C1 segment of cervical spinal cord (tissue), 14 donors: ENCODE results near the gene HCFC1R1.
"Not testable (repeated sequence)": the region's sequence is repeated elsewhere in the genome, so short reads cannot be mapped to it uniquely, and the experiment has no call there.

Experiments used
- DNase-seq, 14 donors: peaks; one replicate each; lab custom pipeline; 2025; lab: John Stamatoyannopoulos, UW

Gene HCFC1R1

GRCh38 chr16:3023669-3024478, at the start of gene HCFC1R1, which contains the start of gene THOC6:
HCFC1R1 (minus strand) TSS chr16:3023942; CDS start chr16:3023941, 1 bp downstream.
THOC6 (plus strand) TSS chr16:3024035; CDS start chr16:3024327, 292 bp downstream.
- DNase-seq: peak; percentile 88 to 97 (median 94)

GRCh38 chr16:3073448-3073847, 49.7 kb upstream of the HCFC1R1 start:
- no peak for DNase-seq

- not testable (repeated sequence) for DNase-seq
Observed at GRCh38 chr16:3072576-3073263, 49.0 kb upstream of the HCFC1R1 start.

- DNase-seq: not testable (repeated sequence)
Observed at GRCh38 chr16:3072148-3072547, 48.4 kb upstream of the HCFC1R1 start.

GRCh38 chr16:3071655-3072054, 47.9 kb upstream of the HCFC1R1 start:
- DNase-seq: no peak

GRCh38 chr16:3070608-3071111, 46.9 kb upstream of the HCFC1R1 start:
- DNase-seq: no peak

GRCh38 chr16:3069146-3069545, 45.4 kb upstream of the HCFC1R1 start:
- not testable (repeated sequence) for DNase-seq

GRCh38 chr16:3068487-3068886, 44.7 kb upstream of the HCFC1R1 start:
- DNase-seq: no peak

GRCh38 chr16:3066440-3066748, 42.7 kb upstream of the HCFC1R1 start:
- DNase-seq: no peak

GRCh38 chr16:3065742-3066439, 42.1 kb upstream of the HCFC1R1 start:
- DNase-seq: no peak

GRCh38 chr16:3065069-3065741, 41.5 kb upstream of the HCFC1R1 start, which contains the start of gene IL32:
IL32 (plus strand) TSS chr16:3065640; CDS start chr16:3065812, 172 bp downstream.
- DNase-seq: no peak

GRCh38 chr16:3063625-3064386, 40.1 kb upstream of the HCFC1R1 start:
- no peak for DNase-seq

- DNase-seq: no peak
Observed at GRCh38 chr16:3062553-3062952, 38.8 kb upstream of the HCFC1R1 start.

GRCh38 chr16:3060339-3061127, 36.8 kb upstream of the HCFC1R1 start:
- no peak for DNase-seq

GRCh38 chr16:3059723-3060242, 36.0 kb upstream of the HCFC1R1 start:
- DNase-seq: no peak

- peak in 13 of 14 donors; percentile 22 to 88 (median 61) for DNase-seq
Observed at GRCh38 chr16:3059041-3059722, 35.4 kb upstream of the HCFC1R1 start.

GRCh38 chr16:3058139-3059030, 34.6 kb upstream of the HCFC1R1 start:
- DNase-seq: peak in 2 of 14 donors; percentile 30
